IMR-90 (cell line): Measurements from ENCODE around the gene AMD1. TPM values are rescaled to one million over a fixed set of nuclear protein-coding genes. Genes with fewer than 3 reads are reported as not detected.

Experiments used
- ATAC-seq: fragments of 200-7000 bp; cut with Tn5 transposase; 2 replicates; pipeline ENCODE4 v1.9.1; 2020; ENCODE audit warnings: low read depth, mild to moderate bottlenecking, moderate library complexity
- BruUV-seq: library from RNA; stranded (reverse); fragments of 400-500 nt; replicated peaks from 2 replicates; lab custom pipeline; 2021; lab: Mats Ljungman, UMichigan
- CTCF ChIA-PET: fragments of 300-600 bp; formaldehyde crosslinking; extraction: SDS; loops from one replicate; lab custom pipeline; 2021; ENCODE audit warnings: antibody characterized with exemption; lab: Yijun Ruan, JAX
- POLR2A ChIA-PET: fragments of 300-600 bp; sonication (Branson Sonifier 250); formaldehyde crosslinking; loops from one replicate; lab custom pipeline; 2022; ENCODE audit warnings: antibody characterized with exemption; ENCODE audit not compliant: unreplicated experiment; lab: Charles Lee
- DNase-seq: peaks from one replicate; pipeline ENCODE4 v3.0.0; 2013
- H2AFZ ChIP-seq: replicated peaks from 2 replicates; pipeline ENCODE3; 2013; ENCODE audit warnings: low read length, mild to moderate bottlenecking; ENCODE audit not compliant: poor library complexity
- H2AK5ac ChIP-seq: 2 replicates; pipeline ENCODE4 v1.6.1; 2013; ENCODE audit warnings: low read depth, low read length, inconsistent platforms
- H2AK9ac ChIP-seq: replicated peaks from 2 replicates; pipeline ENCODE3; 2013; ENCODE audit warnings: mild to moderate bottlenecking, low read depth, low read length, moderate library complexity; ENCODE audit not compliant: poor library complexity
- H2BK120ac ChIP-seq: 2 replicates; pipeline ENCODE4 v1.6.1; 2013; ENCODE audit warnings: low read depth, low read length, inconsistent platforms
- H2BK15ac ChIP-seq: 3 replicates; pipeline ENCODE4 v1.6.1; 2013; ENCODE audit warnings: low read depth, low read length, inconsistent platforms
- H2BK20ac ChIP-seq: 2 replicates; pipeline ENCODE4 v1.6.1; 2013; ENCODE audit warnings: low read depth, mild to moderate bottlenecking, inconsistent platforms, low read length, moderate library complexity
- H2BK5ac ChIP-seq: 2 replicates; pipeline ENCODE4 v1.6.1; 2013; ENCODE audit warnings: mild to moderate bottlenecking, low read depth, low read length, inconsistent platforms; ENCODE audit not compliant: poor library complexity, severe bottlenecking
- H3K14ac ChIP-seq: replicated peaks from 2 replicates; pipeline ENCODE4 v1.6.1; 2013; ENCODE audit warnings: low read depth, low read length, inconsistent platforms
- H3K18ac ChIP-seq: 2 replicates; pipeline ENCODE4 v1.6.1; 2013; ENCODE audit warnings: low read depth, low read length, control low read depth
- H3K23ac ChIP-seq: 2 replicates; pipeline ENCODE4 v1.6.1; 2013; ENCODE audit warnings: low read depth, low read length, inconsistent platforms
- H3K27ac ChIP-seq: 2 replicates; pipeline ENCODE4 v1.5.1; 2013; ENCODE audit warnings: mild to moderate bottlenecking, control low read depth, low read length; ENCODE audit not compliant: insufficient read depth
- H3K27me3 ChIP-seq: 2 replicates; pipeline ENCODE4 v1.6.1; 2013; ENCODE audit warnings: low read length; ENCODE audit not compliant: control insufficient read depth, insufficient read depth
- H3K36me3 ChIP-seq: 2 replicates; pipeline ENCODE4 v1.6.1; 2013; ENCODE audit warnings: low read length, mixed read lengths; ENCODE audit not compliant: control insufficient read depth, insufficient read depth
- H3K4ac ChIP-seq: 2 replicates; pipeline ENCODE4 v1.6.1; 2013; ENCODE audit warnings: low read depth, low read length, inconsistent platforms
- H3K4me1 ChIP-seq: 2 replicates; pipeline ENCODE4 v1.6.1; 2013; ENCODE audit warnings: low read length, mixed read lengths; ENCODE audit not compliant: control insufficient read depth, insufficient read depth
- H3K4me2 ChIP-seq: 2 replicates; pipeline ENCODE4 v1.6.1; 2013; ENCODE audit warnings: low read depth, mild to moderate bottlenecking, control low read depth, low read length, moderate library complexity
- H3K4me3 ChIP-seq: 2 replicates; pipeline ENCODE4 v1.5.1; 2013; ENCODE audit warnings: low read depth, mild to moderate bottlenecking, control low read depth, low read length, moderate library complexity; ENCODE audit not compliant: insufficient read depth
- H3K56ac ChIP-seq: 2 replicates; pipeline ENCODE4 v1.6.1; 2013; ENCODE audit warnings: low read length, inconsistent platforms; ENCODE audit not compliant: insufficient read depth; ENCODE audit errors: extremely low read depth
- H3K79me1 ChIP-seq, 2 experiments: 2 replicates each; pipeline ENCODE4 v1.6.1; 2013; ENCODE audit warnings: low read length in 2 of 2, inconsistent platforms in 1 of 2, low read depth in 1 of 2
- H3K9ac ChIP-seq: 2 replicates; pipeline ENCODE4 v1.6.1; 2013; ENCODE audit warnings: low read depth, low read length, control low read depth
- H3K9me1 ChIP-seq: 2 replicates; pipeline ENCODE4 v1.6.1; 2013; ENCODE audit warnings: low read length, inconsistent platforms; ENCODE audit not compliant: insufficient read depth
- H3K9me3 ChIP-seq: 2 replicates; pipeline ENCODE4 v1.6.1; 2013; ENCODE audit warnings: low read length; ENCODE audit not compliant: control insufficient read depth, insufficient read depth
- H4K20me1 ChIP-seq: 2 replicates; pipeline ENCODE4 v1.6.1; 2013; ENCODE audit warnings: low read length, inconsistent platforms; ENCODE audit not compliant: insufficient read depth
- H4K5ac ChIP-seq: 2 replicates; pipeline ENCODE4 v1.6.1; 2013; ENCODE audit warnings: mild to moderate bottlenecking, low read depth, low read length, control low read depth
- H4K8ac ChIP-seq, 2 experiments: 2 replicates each; pipeline ENCODE4 v1.6.1; 2013; ENCODE audit warnings: low read depth in 2 of 2, low read length in 2 of 2, control low read depth in 1 of 2, inconsistent platforms in 1 of 2
- H4K91ac ChIP-seq: 2 replicates; pipeline ENCODE4 v1.6.1; 2013; ENCODE audit warnings: low read depth, low read length, inconsistent platforms; ENCODE audit not compliant: insufficient read depth
- BHLHE40 ChIP-seq: fragments of 150-350 bp; IDR thresholded peaks from 2 replicates; pipeline ENCODE4 v1.6.1; 2016; ENCODE audit warnings: mild to moderate bottlenecking, low read depth, low read length
- CEBPB ChIP-seq: IDR thresholded peaks from 2 replicates; pipeline ENCODE4 v1.6.1; 2012; ENCODE audit warnings: low read depth, low read length, improper control_type of control experiment
- CHD1 ChIP-seq: IDR thresholded peaks from 2 replicates; pipeline ENCODE4 v1.6.1; 2012; ENCODE audit warnings: low read depth, low read length, improper control_type of control experiment
- CTCF ChIP-seq: conservative IDR thresholded peaks from 2 replicates; pipeline ENCODE4 v1.5.1; 2012; ENCODE audit warnings: mild to moderate bottlenecking, low read depth, low read length, improper control_type of control experiment
- ELK1 ChIP-seq: fragments of 150-350 bp; IDR thresholded peaks from 2 replicates; pipeline ENCODE4 v1.6.1; 2016; ENCODE audit warnings: low read depth, mild to moderate bottlenecking, low read length, moderate library complexity, borderline replicate concordance
- FOS ChIP-seq: fragments of 150-350 bp; IDR thresholded peaks from 2 replicates; pipeline ENCODE4 v1.6.1; 2016; ENCODE audit warnings: low read depth, low read length
- MAFK ChIP-seq: IDR thresholded peaks from 2 replicates; pipeline ENCODE4 v1.6.1; 2012; ENCODE audit warnings: low read depth, low read length, improper control_type of control experiment
- MAZ ChIP-seq: IDR thresholded peaks from 2 replicates; pipeline ENCODE4 v1.6.1; 2012; ENCODE audit warnings: low read depth, mild to moderate bottlenecking, low read length, improper control_type of control experiment, moderate library complexity, borderline replicate concordance
- MXI1 ChIP-seq: IDR thresholded peaks from 2 replicates; pipeline ENCODE4 v1.6.1; 2012; ENCODE audit warnings: low read depth, mild to moderate bottlenecking, low read length, moderate library complexity, borderline replicate concordance
- NFE2L2 ChIP-seq: fragments of 150-350 bp; IDR thresholded peaks from 2 replicates; pipeline ENCODE4 v1.6.1; 2016; ENCODE audit warnings: low read depth, mild to moderate bottlenecking, low read length
- POLR2A ChIP-seq: IDR thresholded peaks from 2 replicates; pipeline ENCODE4 v1.6.1; 2012; ENCODE audit warnings: mild to moderate bottlenecking, low read depth, low read length
- RAD21 ChIP-seq: IDR thresholded peaks from 2 replicates; pipeline ENCODE4 v1.6.1; 2012; ENCODE audit warnings: low read length, improper control_type of control experiment
- RCOR1 ChIP-seq: IDR thresholded peaks from 2 replicates; pipeline ENCODE4 v1.6.1; 2012; ENCODE audit warnings: mild to moderate bottlenecking, low read length, improper control_type of control experiment; ENCODE audit not compliant: insufficient replicate concordance
- RFX5 ChIP-seq: IDR thresholded peaks from 2 replicates; pipeline ENCODE4 v1.8.0; 2012; ENCODE audit warnings: low read depth, mild to moderate bottlenecking, low read length, moderate library complexity
- SMC3 ChIP-seq: fragments of 150-350 bp; IDR thresholded peaks from 2 replicates; pipeline ENCODE4 v1.6.1; 2016; ENCODE audit warnings: low read depth, mild to moderate bottlenecking, antibody characterized with exemption, low read length, moderate library complexity
- USF2 ChIP-seq: fragments of 150-350 bp; IDR thresholded peaks from 2 replicates; pipeline ENCODE4 v1.6.1; 2017; ENCODE audit warnings: mild to moderate bottlenecking, antibody characterized with exemption, low read length, low read depth
- WGBS, 2 experiments: methylation state at CpG; one replicate each; pipeline versions ENCODE4 v1.1.5 to v1.1.7; 2013; ENCODE audit warnings: missing lambda C conversion rate in 2 of 2; ENCODE audit not compliant: insufficient read length in 1 of 2; ENCODE audit errors: extremely low coverage in 2 of 2; 5-methylcytosine and 5-hydroxymethylcytosine counted together
- dilution Hi-C: fragments of 300-500 bp; cut with HindIII; formaldehyde crosslinking; loops from one replicate; pipeline ENCODE4 v1.14.3; 2018; ENCODE audit warnings: low sequenced_read_pairs; ENCODE audit not compliant: unreplicated experiment
- in situ Hi-C: fragments of 300-500 bp; cut with MboI; formaldehyde crosslinking; loops from 3 replicates; pipeline ENCODE4 v1.14.3; 2019; ENCODE audit warnings: low sequenced_read_pairs, inconsistent platforms, mixed read lengths
- intact Hi-C: fragments of 100-400 bp; cut with micrococcal nuclease; formaldehyde crosslinking; loops from 2 replicates; pipeline ENCODE4 v1.10.0; 2022
- polyA plus RNA-seq, 3 experiments: library from polyadenylated mRNA; depleted of rRNA; stranded (reverse); fragments of >200 nt; gene quantifications; 2 replicates each; pipeline ENCODE4 v1.2.3, GENCODE V29; 2012; ENCODE audit warnings: low replicate concordance in 1 of 3
- total RNA-seq: library from RNA; depleted of rRNA; stranded (reverse); fragments of >200 nt; gene quantifications from 2 replicates; pipeline ENCODE4 v1.2.3, GENCODE V29; 2012

Gene AMD1
- total and polyA plus RNA-seq, 2 of the 4 experiments (the other 2 are of a cell fraction), result 32.2 to 65.8 TPM

- POLR2A ChIA-PET, result no interaction called here
- no peak for ATAC-seq
Observed at GRCh38 chr6:110856296-110856695, 18.3 kb upstream of the AMD1 start.

More at GRCh38 chr6:110856296-110856695, 18.3 kb upstream of the AMD1 start:
- Histone ChIP-seq H2BK15ac (no peak overlapping the region), H3K4me1 (no peaks in the 10 kb centered on the region), H4K20me1 (no peaks in the 10 kb centered on the region), H2BK120ac (no peak overlapping the region), H3K14ac (no peak overlapping the region), H2BK5ac (no peak overlapping the region), H2AK9ac (no peak overlapping the region), H3K23ac (no peak overlapping the region), H2AK5ac (no peak overlapping the region), H3K4me2 (no peak overlapping the region), H4K8ac (no peak overlapping the region), H3K56ac (no peak overlapping the region), H3K4me3 (no peak overlapping the region), H4K5ac (no peak overlapping the region), H3K9me3 (no peaks in the 10 kb centered on the region), H2AFZ (no peak overlapping the region), H3K9ac (no peak overlapping the region), H3K27ac (no peak overlapping the region), H3K27me3 (no peaks in the 10 kb centered on the region), H4K91ac (no peak overlapping the region), H3K36me3 (no peaks in the 10 kb centered on the region), H3K4ac (no peak overlapping the region), H3K18ac (no peak overlapping the region), H2BK20ac (no peak overlapping the region), H3K9me1 (no peaks in the 10 kb centered on the region), H3K79me1 (no peaks in the 10 kb centered on the region)
- intact Hi-C loops, result no loop called here
- CTCF ChIA-PET, result no interaction called here
- no peak for DNase-seq
- WGBS, 2 experiments, result no CpG with 5 or more reads among the region's 3 CpGs
- in situ Hi-C loops, result no loop called here
- TF ChIP-seq USF2 (no peak), RFX5 (no peak), BHLHE40 (no peak), CTCF (no peak), FOS (no peak), MAFK (no peak), RAD21 (no peak), MXI1 (no peak), ELK1 (no peak), NFE2L2 (no peak), SMC3 (no peak), POLR2A (no peak), MAZ (no peak), CEBPB (no peak), CHD1 (no peak), RCOR1 (no peak)
- no TSS peak for BruUV-seq
- dilution Hi-C loops, result no loop called here
